ENCODE measurements around the gene S100B.
A peak's percentile ranks its signal among the peaks of the same experiment; 100 is the strongest.
"Not testable (repeated sequence)": the region's sequence is repeated elsewhere in the genome, so short reads cannot be mapped to it uniquely, and the experiment has no call there.

S100B gene

GRCh38 chr21:46630915-46631314, 26.0 kb upstream of the S100B start:
- not testable (repeated sequence) for H3K4me3 ChIP-seq (ENCODE audit: low read depth, low read length); DNase-seq (ENCODE audit: low read depth)

GRCh38 chr21:46628868-46629267, 24.0 kb upstream of the S100B start:
- no peak overlapping the region for H3K4me3 ChIP-seq (ENCODE audit: low read depth, low read length)
- DNase-seq (ENCODE audit: low read depth), result no peak

DNA sequence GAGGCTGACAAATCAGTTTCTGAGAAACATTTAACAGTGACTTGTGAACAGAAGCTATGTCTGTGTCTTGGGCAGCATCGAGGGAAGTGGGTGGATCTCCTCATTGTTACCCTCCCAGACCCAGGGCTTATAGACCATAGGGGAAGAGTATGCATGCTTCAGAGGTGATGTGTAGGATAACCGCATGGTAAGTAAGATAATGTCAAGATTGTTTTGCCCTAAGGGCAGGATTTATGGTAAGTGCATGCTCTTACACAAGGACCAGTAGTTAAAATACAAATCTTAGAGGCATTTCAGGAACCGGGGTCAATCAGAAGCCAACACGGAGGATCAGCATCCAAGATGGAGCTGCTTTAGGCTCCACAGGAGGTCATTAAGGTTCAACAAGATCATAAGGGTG, 22.8 kb upstream of the S100B start:
- H3K4me3 ChIP-seq (ENCODE audit: low read depth, low read length), result no peak overlapping the region
- DNase-seq (ENCODE audit: low read depth), result no peak

DNA sequence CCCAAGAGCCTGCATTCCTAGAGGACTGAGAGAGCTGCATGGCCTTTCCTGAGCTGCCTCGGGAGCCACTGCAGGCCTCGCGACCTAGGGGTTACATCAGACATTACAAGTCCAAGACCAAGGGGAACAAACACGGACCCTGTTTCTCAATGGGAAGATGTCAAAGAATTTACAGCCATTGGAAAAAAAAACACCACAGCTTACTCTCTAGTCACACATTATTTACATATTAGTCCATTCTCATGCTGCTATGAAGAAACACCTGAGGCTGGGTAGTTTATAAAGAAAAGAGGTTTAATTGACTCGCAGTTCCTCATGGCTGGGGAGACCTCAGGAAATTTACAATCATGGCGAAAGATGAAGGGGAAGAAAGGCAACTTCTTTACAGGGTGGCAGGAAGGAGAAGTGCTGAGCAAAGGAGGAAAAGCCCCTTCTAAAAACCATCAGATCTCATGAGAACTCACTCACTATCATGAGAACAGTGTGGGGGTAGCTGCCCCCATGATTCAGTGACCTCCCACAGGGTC, 22.2 kb upstream of the S100B start:
- no peak overlapping the region for H3K4me3 ChIP-seq (ENCODE audit: low read depth, low read length)
- DNase-seq (ENCODE audit: low read depth), result no peak

DNA sequence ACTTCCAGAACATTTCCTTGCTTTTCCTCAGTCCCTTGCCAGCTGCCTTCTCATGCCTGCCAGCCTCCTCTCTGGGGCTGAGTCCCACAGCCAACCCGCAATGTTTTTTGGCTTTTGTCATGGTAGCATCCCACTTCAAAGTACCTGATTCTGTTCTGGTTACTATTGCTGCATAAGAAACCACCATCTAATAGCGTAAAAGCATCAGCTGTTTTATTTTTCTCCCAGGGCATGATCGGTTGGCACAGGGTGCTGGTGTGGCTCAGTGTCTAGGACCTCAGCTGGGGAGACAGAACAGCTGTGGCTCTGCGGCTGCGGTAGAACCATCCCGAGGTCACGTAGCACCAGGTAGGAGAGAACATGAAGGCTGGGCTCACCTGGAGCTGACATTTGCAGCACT, 21.7 kb upstream of the S100B start:
- no peak for DNase-seq (ENCODE audit: low read depth)
- H3K4me3 ChIP-seq (ENCODE audit: low read depth, low read length), result no peak overlapping the region

DNA sequence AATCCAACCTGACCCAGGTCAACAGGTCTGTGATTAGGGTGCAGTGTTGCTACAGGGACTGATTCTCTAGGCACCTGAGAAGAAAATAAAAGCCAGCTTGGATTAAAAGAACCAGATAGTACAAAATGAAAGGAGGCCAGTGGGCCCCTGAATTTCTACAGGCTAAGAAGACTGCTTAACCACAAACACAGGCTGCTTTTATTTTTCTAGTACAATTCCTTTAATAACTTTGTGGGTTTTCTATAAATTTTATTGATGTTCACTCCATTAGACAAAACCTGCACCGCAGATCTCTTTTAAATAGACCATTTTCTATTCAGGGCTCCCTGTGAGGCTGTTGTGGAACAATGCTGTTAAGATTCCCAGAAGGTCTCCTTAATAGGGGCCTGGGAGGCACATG, 20.9 kb upstream of the S100B start:
- no peak overlapping the region for H3K4me3 ChIP-seq (ENCODE audit: low read depth, low read length)
- DNase-seq (ENCODE audit: low read depth), result no peak

- H3K4me3 ChIP-seq (ENCODE audit: low read depth, low read length), result no peak overlapping the region
- DNase-seq (ENCODE audit: low read depth), result no peak
Measured at GRCh38 chr21:46624050-46624449, 19.2 kb upstream of the S100B start.

- H3K4me3 ChIP-seq (ENCODE audit: low read depth, low read length), result no peak overlapping the region
- no peak for DNase-seq (ENCODE audit: low read depth)
Measured at GRCh38 chr21:46622226-46622625, 17.3 kb upstream of the S100B start.

DNA sequence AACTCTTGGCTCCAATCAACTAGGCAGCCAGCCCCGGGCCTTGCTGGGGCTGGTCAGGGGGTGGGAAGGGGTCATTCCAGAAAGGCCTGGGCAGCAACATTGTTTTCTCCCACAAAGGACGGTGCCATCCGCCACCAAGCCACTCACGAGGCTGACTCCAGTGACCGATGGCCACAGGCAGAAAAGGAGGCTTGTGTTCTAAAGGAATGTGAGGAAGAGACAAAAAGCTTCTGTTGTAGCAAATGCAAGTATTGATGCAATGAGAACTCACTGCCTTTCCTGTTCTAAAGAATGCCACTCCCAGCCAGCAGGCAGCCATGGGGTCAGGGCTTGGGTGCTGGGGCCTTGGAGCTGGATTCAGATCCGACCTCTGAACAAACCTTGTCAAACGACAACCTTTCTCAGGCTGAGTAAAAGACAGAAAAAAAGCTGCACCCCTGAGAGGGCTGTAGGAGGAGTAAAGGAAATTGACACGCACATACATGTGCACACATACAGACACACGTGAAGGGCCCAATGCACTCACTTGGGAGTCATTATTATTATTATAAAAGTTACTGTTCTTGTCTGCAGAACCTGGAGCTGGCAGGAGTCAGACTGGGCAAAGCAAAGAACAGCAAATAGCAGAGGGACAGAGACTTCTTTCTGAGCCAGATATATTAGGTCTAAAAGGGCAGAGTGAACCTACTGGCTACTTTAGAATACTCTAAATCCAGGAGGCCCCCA, 16.7 kb upstream of the S100B start:
- no peak overlapping the region for H3K4me3 ChIP-seq (ENCODE audit: low read depth, low read length)
- no peak for DNase-seq (ENCODE audit: low read depth)

DNA sequence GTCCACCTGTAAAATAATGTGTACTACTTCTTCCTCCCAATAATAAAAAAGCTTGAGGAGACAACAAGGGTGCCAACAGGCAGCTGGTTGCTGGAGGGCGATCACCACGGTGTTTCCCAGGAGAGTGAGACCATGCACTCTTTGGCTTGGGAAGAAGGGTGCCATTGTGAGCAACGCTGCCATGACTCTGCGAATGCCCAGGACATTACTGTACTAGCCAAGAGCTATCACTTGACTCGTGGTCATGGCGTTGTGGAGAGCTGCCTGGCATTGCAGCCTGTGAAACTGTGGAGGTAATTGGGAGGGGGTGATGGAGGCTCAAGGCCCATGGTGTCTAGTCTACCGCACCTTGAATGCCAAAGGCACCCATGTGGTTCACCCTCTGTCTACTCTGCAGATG, 16.0 kb upstream of the S100B start:
- DNase-seq (ENCODE audit: low read depth), result no peak
- H3K4me3 ChIP-seq (ENCODE audit: low read depth, low read length), result no peak overlapping the region

DNA sequence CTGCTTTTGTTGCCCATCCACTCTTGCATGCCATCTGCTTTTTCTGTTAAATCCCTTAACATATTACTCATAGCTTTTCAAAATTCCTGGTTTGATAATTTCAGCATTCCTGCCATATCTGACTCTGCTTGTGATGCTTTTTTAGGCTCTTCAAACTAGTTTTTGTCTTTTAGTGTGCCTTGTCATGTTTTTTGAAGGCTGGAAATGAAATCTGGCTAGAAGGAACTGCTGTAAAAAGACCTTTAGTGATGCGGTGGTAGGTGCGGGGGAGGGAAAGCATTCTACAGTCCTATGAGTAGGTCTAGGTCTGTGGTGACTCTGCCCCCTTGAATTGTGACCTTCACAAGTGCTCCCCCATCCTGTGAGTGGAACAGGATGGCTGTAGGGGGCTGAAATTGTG, 15.0 kb upstream of the S100B start:
- H3K4me3 ChIP-seq (ENCODE audit: low read depth, low read length), result no peak overlapping the region
- no peak for DNase-seq (ENCODE audit: low read depth)

DNA sequence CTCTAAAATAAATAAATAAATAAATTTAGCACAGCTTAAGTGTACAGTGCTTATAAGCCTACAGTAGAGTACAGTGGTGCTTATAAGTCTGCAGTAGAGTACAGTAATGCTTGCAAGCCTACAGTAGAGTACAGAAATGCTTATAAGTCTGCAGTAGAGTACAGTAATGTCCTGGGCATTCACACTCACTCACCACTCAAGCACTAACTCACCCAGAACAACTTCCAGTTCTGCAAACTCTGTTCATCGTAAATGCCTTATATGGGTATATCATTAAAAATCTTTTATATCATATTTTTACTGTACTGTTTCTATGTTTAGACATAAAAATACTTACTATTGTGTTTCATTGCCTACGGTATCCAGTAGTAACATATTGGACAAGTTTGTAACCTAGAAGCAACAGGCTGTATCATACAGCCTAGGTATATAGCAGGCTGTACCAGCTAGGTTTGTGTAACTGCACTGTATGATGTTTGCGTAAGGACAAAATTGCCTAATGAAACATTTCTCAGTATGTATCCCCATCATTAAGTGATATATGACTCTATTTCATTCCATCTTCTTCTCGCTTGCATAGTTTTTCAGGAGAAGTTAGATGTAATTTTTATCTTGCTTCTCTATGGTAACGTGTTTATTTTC, 14.0 kb upstream of the S100B start:
- no peak overlapping the region for H3K4me3 ChIP-seq (ENCODE audit: low read depth, low read length)
- DNase-seq (ENCODE audit: low read depth), result no peak

DNA sequence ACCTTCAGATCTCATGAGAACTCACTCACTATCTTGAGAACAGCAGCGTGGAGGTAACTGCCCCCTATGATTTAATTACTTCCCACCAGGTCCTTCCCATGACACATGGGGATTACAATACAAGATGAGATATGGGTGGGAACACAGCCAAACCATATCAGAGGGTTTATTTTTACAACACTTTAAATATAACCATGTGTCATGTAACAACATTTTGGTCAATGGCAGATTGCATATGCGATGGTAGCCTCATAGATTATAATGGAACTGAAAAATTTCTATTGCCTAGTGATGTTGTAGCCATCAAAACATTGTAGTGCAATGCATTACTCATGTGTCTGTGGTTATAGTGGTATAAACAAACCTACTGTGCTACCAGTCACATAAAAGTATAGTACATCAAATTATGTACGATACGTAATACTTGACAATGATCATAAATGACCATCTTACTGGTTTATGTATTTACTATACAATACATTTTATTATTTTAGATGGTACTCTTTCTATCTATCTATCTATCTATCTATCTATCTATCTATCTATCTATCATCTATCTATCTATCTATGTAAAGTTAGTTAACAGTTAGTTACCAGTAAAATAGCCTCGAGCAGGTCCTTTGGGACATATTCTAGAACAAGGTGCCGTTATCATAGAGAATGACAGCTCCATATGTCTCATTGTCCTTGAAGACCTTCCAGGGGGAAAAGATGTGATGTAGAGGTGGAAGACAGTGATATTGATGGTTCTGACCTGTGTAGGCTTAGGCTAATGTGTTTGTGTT, 12.6 kb upstream of the S100B start:
- no peak overlapping the region for H3K4me3 ChIP-seq (ENCODE audit: low read depth, low read length)
- peak; percentile 25 for DNase-seq (ENCODE audit: low read depth)

DNA sequence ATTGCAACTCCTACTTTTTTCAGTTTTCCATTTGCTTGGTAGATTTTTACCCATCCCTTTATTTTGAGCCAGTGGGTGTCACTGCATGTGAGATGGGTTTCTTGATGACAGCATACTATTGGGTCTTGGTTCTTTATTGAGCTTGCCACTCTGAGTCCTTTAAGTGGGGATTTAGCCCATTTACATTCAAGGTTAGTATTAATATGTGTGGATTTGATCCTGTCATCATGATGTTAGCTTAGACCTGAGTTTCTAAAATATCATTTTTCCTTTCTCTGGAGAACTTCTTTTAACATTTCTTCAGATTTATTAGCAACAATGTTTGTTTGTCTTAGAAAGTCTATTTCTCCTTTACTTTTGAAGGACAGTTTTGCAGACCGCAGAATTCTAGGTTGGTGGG, 11.8 kb upstream of the S100B start:
- no peak overlapping the region for H3K4me3 ChIP-seq (ENCODE audit: low read depth, low read length)

GRCh38 chr21:46616050-46616449, 11.2 kb upstream of the S100B start:
- no peak for DNase-seq (ENCODE audit: low read depth)
- H3K4me3 ChIP-seq (ENCODE audit: low read depth, low read length), result no peak overlapping the region

More for the DNA sequence above, 11.8 kb upstream of the S100B start:
- DNase-seq (ENCODE audit: low read depth), result no peak

DNA sequence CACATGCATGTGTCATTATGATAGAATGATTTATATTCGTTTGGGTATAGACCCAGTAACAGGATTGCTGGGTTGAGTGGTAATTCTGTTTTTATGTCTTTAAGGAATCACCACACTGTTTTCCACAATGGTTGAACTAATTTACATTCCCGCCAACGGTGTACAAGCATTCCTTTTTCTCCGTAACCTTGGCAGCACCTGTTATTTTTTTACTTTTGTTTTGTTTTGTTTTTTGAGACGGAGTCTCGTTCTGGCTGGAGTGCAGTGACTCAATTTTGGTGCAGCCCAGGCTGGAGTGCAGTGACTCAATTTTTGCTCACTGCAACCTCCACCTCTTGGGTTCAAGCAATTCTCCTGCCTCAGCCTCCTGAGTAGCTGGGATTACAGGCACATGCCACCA, 8.5 kb upstream of the S100B start:
- DNase-seq (ENCODE audit: low read depth), result no peak
- H3K4me3 ChIP-seq (ENCODE audit: low read depth, low read length), result no peak overlapping the region

GRCh38 chr21:46610018-46610701, 5.3 kb upstream of the S100B start:
- H3K4me3 ChIP-seq (ENCODE audit: low read depth, low read length), result no peak overlapping the region
- DNase-seq (ENCODE audit: low read depth), result peak; percentile 37

DNA sequence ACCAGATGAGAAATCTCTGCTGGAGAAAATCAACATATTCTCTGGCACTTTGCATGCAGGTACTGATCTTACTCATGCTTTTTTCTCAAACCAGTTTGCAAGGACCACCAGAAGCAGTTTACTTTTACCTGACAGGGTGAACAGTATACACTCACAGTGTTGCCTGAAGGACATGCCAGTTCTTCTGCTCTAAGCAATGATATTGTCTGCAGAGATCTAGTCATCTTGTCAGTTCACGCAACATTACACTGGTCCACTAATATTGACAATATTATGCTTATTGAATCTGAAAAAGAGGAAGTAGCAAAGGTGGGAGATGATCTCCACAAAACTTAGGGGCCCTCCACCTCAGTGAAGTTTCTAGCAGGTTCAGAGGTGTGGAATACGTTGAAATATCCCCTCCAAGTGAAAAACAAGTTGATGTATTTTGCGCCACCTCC, 3.8 kb upstream of the S100B start:
- DNase-seq (ENCODE audit: low read depth), result no peak

DNA sequence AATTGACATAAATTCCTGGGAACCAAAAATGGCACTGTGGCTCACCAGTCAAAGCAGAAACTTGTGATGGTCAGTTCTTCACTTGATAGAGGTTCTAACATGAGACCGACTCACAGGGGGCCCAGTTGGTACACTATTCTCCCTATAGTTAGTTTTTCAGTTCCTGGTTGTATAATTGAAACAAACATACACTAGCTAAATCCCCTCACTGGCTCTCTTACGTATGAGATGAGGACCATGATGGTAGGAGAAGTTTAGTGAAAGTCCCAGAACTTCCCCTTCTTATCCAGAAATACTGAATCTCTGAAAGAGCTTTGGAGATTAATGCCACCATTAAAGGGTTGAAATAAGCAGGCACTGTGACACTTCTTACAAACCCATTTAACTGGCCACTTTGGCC, 2.8 kb upstream of the S100B start:
- no peak for DNase-seq (ENCODE audit: low read depth)
- no peak overlapping the region for H3K4me3 ChIP-seq (ENCODE audit: low read depth, low read length)

More for the DNA sequence above, 3.8 kb upstream of the S100B start:
- no peak overlapping the region for H3K4me3 ChIP-seq (ENCODE audit: low read depth, low read length)

DNA sequence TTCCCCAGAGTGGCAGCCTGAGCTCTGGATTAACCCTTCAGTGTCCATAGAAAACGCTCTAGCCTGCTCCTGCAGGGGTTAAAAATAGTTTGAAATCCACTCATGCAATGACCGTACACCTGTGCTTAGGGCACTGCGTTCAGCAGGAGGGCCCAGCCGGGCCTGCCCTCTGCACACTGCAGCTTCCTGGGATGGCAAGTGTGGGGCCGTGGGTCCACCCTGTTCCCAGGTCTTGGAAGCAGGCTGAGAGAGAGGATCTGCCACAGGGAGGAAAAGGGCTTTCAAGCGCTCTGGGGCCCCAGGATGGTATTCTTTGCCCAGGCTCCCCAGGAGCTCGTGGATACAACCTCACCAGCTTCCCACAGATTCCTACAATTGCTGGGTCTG, 1.5 kb upstream of the S100B start:
- DNase-seq (ENCODE audit: low read depth), result no peak
- no peak overlapping the region for H3K4me3 ChIP-seq (ENCODE audit: low read depth, low read length)

Data from skeletal muscle cell (primary cell).